IPS-18c (cell line): ENCODE data around the gene NGFR.

ENCODE experiments used
- H3K4me3 ChIP-seq: 2 replicates; pipeline ENCODE4 v1.7.0; 2013; ENCODE audit warnings: low read depth, mild to moderate bottlenecking, low read length, moderate library complexity; ENCODE audit not compliant: insufficient read depth
- H3K9me3 ChIP-seq: one replicate; pipeline ENCODE4 v1.6.1; 2013; ENCODE audit warnings: mild to moderate bottlenecking, low read length, moderate library complexity; ENCODE audit not compliant: control insufficient read depth, insufficient read depth

Gene NGFR

GRCh38 chr17:49465331-49465903 is 29.7 kb upstream of the NGFR start:
- Histone ChIP-seq H3K4me3 (no peak overlapping the region), H3K9me3 (peaks cover 3% of the 10 kb centered on the region)

GRCh38 chr17:49466436-49466835 is 28.7 kb upstream of the NGFR start:
- H3K9me3 ChIP-seq, result peaks cover 3% of the 10 kb centered on the region
- H3K4me3 ChIP-seq, result no peak overlapping the region

GRCh38 chr17:49467175-49467574 is 27.9 kb upstream of the NGFR start:
- Histone ChIP-seq H3K4me3 (no peak overlapping the region), H3K9me3 (peaks cover 3% of the 10 kb centered on the region)

- Histone ChIP-seq H3K9me3 (peaks cover 3% of the 10 kb centered on the region), H3K4me3 (no peak overlapping the region)
Observed at GRCh38 chr17:49468811-49469385, 26.2 kb upstream of the NGFR start.

- Histone ChIP-seq H3K9me3 (peaks cover 3% of the 10 kb centered on the region), H3K4me3 (peak overlapping the region; percentile 61)
Observed at GRCh38 chr17:49469831-49470810, 25.0 kb upstream of the NGFR start.

- Histone ChIP-seq H3K4me3 (no peak overlapping the region), H3K9me3 (peaks cover 1% of the 10 kb centered on the region)
Observed at GRCh38 chr17:49471089-49471683, 23.9 kb upstream of the NGFR start.

GRCh38 chr17:49471769-49472168 is 23.3 kb upstream of the NGFR start:
- no peak overlapping the region for H3K4me3 ChIP-seq
- H3K9me3 ChIP-seq, result no peaks in the 10 kb centered on the region

- H3K4me3 ChIP-seq, result no peak overlapping the region
Observed at GRCh38 chr17:49472527-49472926, 22.6 kb upstream of the NGFR start.

GRCh38 chr17:49473900-49474751 is 21.0 kb upstream of the NGFR start:
- no peaks in the 10 kb centered on the region for H3K9me3 ChIP-seq
- no peak overlapping the region for H3K4me3 ChIP-seq

More at GRCh38 chr17:49472527-49472926, 22.6 kb upstream of the NGFR start:
- H3K9me3 ChIP-seq, result no peaks in the 10 kb centered on the region

- H3K9me3 ChIP-seq, result no peaks in the 10 kb centered on the region
- H3K4me3 ChIP-seq, result no peak overlapping the region
Observed at GRCh38 chr17:49477709-49478108, 17.4 kb upstream of the NGFR start.

- Histone ChIP-seq H3K9me3 (no peaks in the 10 kb centered on the region), H3K4me3 (no peak overlapping the region)
Observed at GRCh38 chr17:49480836-49481615, 14.1 kb upstream of the NGFR start.

- H3K9me3 ChIP-seq, result no peaks in the 10 kb centered on the region
- no peak overlapping the region for H3K4me3 ChIP-seq
Observed at GRCh38 chr17:49482144-49482817, 12.8 kb upstream of the NGFR start.

GRCh38 chr17:49483599-49484509 is 11.2 kb upstream of the NGFR start:
- no peak overlapping the region for H3K4me3 ChIP-seq
- no peaks in the 10 kb centered on the region for H3K9me3 ChIP-seq

GRCh38 chr17:49484588-49484987 is 10.5 kb upstream of the NGFR start:
- H3K9me3 ChIP-seq, result no peaks in the 10 kb centered on the region
- H3K4me3 ChIP-seq, result no peak overlapping the region
